NCI-H2227 (cell line): ENCODE data around the gene ALPL.

Source experiments
- DNase-seq: peaks from one replicate; lab custom pipeline; 2025; ENCODE audit not compliant: unreplicated experiment; lab: John Stamatoyannopoulos, UW

The ALPL gene

GRCh38 chr1:21574466-21575151 lies 65.4 kb downstream of the ALPL start:
- DNase-seq = peak; percentile 82

GRCh38 chr1:21575351-21575942 lies 66.2 kb downstream of the ALPL start:
- no peak for DNase-seq

GRCh38 chr1:21576031-21576797 lies 67.0 kb downstream of the ALPL start:
- no peak for DNase-seq

GRCh38 chr1:21576798-21577187 lies 67.6 kb downstream of the ALPL start:
- no peak for DNase-seq

GRCh38 chr1:21577324-21577723 lies 68.1 kb downstream of the ALPL start:
- DNase-seq = no peak

GRCh38 chr1:21577933-21578332 lies 68.7 kb downstream of the ALPL start:
- DNase-seq = no peak

GRCh38 chr1:21579791-21580190 lies 70.6 kb downstream of the ALPL start:
- DNase-seq = no peak

GRCh38 chr1:21584096-21584495 lies 74.9 kb downstream of the ALPL start:
- no peak for DNase-seq

GRCh38 chr1:21585037-21585436 lies 75.8 kb downstream of the ALPL start:
- DNase-seq = no peak

GRCh38 chr1:21586222-21586621 lies 77.0 kb downstream of the ALPL start:
- DNase-seq = no peak

GRCh38 chr1:21586846-21587601 lies 77.8 kb downstream of the ALPL start:
- DNase-seq = no peak

- peak; percentile 18 for DNase-seq
Measured at GRCh38 chr1:21587602-21587953, 78.4 kb downstream of the ALPL start.

GRCh38 chr1:21589618-21590017 lies 80.4 kb downstream of the ALPL start:
- DNase-seq = no peak

- peak; percentile 93 for DNase-seq
Measured at GRCh38 chr1:21590126-21590880, 81.1 kb downstream of the ALPL start.

- no peak for DNase-seq
Measured at GRCh38 chr1:21590934-21591333, 81.7 kb downstream of the ALPL start.

GRCh38 chr1:21592086-21592865 lies 83.1 kb downstream of the ALPL start:
- no peak for DNase-seq

GRCh38 chr1:21593231-21593630 lies 84.0 kb downstream of the ALPL start:
- no peak for DNase-seq

- DNase-seq = no peak
Measured at GRCh38 chr1:21594501-21594900, 85.3 kb downstream of the ALPL start.

- peak; percentile 72 for DNase-seq
Measured at GRCh38 chr1:21594935-21595897, 86.0 kb downstream of the ALPL start.
